Peyer's patch (tissue), 4 donors: ENCODE results near the gene EXOSC2. TPM values are rescaled to one million over a fixed set of nuclear protein-coding genes. Genes with fewer than 3 reads are reported as not detected.

Source experiments
- DNase-seq, 3 donors: peaks; one replicate each; pipeline ENCODE4 v3.0.0-alpha.2; 2017 to 2019
- H3K27ac ChIP-seq, 4 donors: fragments of 200-600 bp; sonication (generic); one replicate each; pipeline ENCODE4 v1.5.1; 2016 to 2019
- H3K27me3 ChIP-seq, 2 donors: fragments of 200-600 bp; sonication (generic); one replicate each; pipeline ENCODE4 v1.5.1; 2019
- H3K36me3 ChIP-seq, 3 donors: fragments of 200-600 bp; sonication (generic); one replicate each; pipeline ENCODE4 v1.5.1; 2016 to 2019
- H3K4me1 ChIP-seq, 4 donors: fragments of 200-600 bp; sonication (generic); one replicate each; pipeline ENCODE4 v1.5.1; 2016 to 2019
- H3K4me3 ChIP-seq, 4 donors: fragments of 200-600 bp; sonication (generic); 1 replicate in 3 of 4; 2 replicates in 1 of 4; pipeline ENCODE4 v1.5.1; 2016 to 2019; ENCODE audit warnings: mild to moderate bottlenecking in 1 of 4
- H3K9me3 ChIP-seq, 4 donors: fragments of 200-600 bp; sonication (generic); one replicate each; pipeline ENCODE4 v1.5.1; 2016 to 2019; ENCODE audit warnings: mild to moderate bottlenecking in 1 of 4
- POLR2A ChIP-seq, 2 donors: fragments of 450-650 bp; IDR thresholded peaks; one replicate each; pipeline ENCODE4 v1.5.1; 2017; ENCODE audit warnings: antibody characterized with exemption in 2 of 2, mild to moderate bottlenecking in 2 of 2, moderate library complexity in 2 of 2
- total RNA-seq, 4 donors: library from RNA; depleted of rRNA; stranded (reverse); fragments of >200 nt; gene quantifications; one replicate each; pipeline ENCODE4 v1.1.0, GENCODE V29; 2016
- TF ChIP-seq, protein P1 (sequence below), 6 experiments: fragments of 450-650 bp in 4 of 6; fragments of 200-600 bp in 2 of 6; sonication (generic) in 1 of 6; IDR thresholded peaks; one replicate each; pipeline ENCODE4 v1.5.1; 2017 to 2019; ENCODE audit warnings: antibody characterized with exemption in 6 of 6, mild to moderate bottlenecking in 3 of 6, moderate library complexity in 1 of 6

The EXOSC2 gene
- total RNA-seq, 4 donors from 2014 or later = 19.1 to 33.8 (median 20.8) TPM

DNA sequence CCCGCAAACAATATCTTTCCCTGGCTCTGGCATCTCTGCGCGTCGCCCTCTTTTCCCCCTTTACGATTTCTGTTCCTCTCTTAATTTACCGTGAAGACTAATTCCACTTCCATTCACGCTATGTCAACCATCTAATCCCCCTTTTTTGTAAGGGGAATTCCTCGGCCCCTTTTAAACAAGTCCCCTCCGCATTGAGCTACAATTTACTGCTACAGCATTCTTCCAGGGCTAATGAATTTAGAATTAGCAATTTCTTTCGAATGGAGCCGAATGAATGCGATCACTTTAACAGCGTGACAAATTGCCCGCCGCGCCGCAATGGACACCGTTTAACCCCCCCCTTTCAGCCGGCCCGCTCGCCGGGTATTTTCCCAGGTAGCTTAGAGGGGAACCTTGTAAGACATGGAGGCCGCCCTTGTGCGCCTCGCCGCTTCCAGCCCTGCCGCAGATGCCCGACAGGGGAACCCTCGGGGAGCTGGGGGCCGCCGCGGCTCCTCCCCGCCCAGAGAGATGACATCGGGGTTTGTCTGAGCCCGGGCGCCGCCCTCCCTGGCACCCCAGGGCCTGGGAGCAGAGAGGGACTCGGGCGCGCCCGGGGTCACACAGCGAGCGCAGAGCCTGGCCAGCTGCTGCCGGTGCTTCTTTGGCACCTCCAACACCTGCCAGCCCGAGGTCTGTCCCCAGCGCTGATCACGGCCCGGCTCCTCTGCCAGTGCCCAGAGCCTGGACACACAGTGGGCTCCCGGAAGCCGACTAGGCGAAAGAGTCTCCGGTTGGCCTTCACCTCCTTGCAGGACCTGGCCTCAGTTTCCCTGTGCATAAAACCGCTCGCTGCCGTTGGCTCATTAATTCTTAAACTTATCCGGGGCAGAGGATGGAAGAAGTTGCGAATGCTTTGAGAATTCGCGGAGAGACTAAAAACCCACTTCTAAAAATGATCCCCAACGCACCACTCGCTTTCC is 27.9 kb upstream of the EXOSC2 start:
- no peak overlapping the region for H3K4me3 ChIP-seq
- H3K36me3 ChIP-seq = no peaks in the 10 kb centered on the region
- H3K27ac ChIP-seq = no peak overlapping the region
- H3K9me3 ChIP-seq = no peaks in the 10 kb centered on the region
- no peak for DNase-seq
- TF ChIP-seq, protein P1, sequence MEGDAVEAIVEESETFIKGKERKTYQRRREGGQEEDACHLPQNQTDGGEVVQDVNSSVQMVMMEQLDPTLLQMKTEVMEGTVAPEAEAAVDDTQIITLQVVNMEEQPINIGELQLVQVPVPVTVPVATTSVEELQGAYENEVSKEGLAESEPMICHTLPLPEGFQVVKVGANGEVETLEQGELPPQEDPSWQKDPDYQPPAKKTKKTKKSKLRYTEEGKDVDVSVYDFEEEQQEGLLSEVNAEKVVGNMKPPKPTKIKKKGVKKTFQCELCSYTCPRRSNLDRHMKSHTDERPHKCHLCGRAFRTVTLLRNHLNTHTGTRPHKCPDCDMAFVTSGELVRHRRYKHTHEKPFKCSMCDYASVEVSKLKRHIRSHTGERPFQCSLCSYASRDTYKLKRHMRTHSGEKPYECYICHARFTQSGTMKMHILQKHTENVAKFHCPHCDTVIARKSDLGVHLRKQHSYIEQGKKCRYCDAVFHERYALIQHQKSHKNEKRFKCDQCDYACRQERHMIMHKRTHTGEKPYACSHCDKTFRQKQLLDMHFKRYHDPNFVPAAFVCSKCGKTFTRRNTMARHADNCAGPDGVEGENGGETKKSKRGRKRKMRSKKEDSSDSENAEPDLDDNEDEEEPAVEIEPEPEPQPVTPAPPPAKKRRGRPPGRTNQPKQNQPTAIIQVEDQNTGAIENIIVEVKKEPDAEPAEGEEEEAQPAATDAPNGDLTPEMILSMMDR (IDR thresholded peaks at IDR 0.05) = no peak
- TF ChIP-seq POLR2A (IDR thresholded peaks at IDR 0.05) = no peak
- H3K4me1 ChIP-seq = peaks cover 0 to 50% (median 16%) of the 10 kb centered on the region in 4 donors
- H3K27me3 ChIP-seq = peaks cover 0 to 66% of the 10 kb centered on the region in 2 donors

DNA sequence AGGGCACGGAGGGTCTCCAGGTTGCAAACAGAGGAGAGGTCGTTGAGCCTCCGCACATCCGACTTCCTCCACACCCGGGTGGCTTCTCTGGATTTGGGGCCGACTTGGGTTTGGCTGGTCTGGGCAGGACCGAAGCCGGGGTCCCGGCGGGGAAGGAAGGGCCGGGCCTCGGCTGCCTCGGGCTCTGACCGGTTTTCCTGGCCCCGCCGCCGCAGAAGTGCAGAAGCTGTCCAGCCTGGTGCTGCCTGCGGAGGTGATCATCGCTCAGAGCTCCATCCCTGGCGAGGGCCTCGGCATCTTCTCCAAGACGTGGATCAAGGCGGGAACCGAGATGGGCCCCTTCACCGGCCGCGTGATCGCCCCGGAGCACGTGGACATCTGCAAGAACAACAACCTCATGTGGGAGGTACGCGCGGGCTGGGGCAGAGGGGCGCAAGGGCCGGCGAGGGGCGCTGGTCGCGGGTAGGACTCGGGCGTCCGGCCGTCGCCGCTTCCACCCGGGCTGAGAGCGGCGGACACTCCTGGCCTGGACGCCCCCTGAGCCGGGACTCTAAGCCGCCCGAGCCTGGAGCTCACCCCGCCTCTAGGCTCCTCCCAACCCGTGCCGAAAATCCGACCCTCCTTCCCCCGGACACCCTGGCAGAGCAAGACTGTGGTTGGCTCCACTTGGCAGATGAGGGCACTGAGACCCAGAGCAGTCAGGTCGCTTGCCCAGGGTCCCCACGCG is 27.0 kb upstream of the EXOSC2 start:
- Histone ChIP-seq H3K4me3 (no peak overlapping the region), H3K4me1 (peaks cover 0 to 42% (median 16%) of the 10 kb centered on the region in 4 donors), H3K36me3 (no peaks in the 10 kb centered on the region), H3K27me3 (peaks cover 0 to 58% of the 10 kb centered on the region in 2 donors), H3K9me3 (no peaks in the 10 kb centered on the region), H3K27ac (no peak overlapping the region)
- TF ChIP-seq, protein P1 (IDR thresholded peaks at IDR 0.05) = no peak
- TF ChIP-seq POLR2A (IDR thresholded peaks at IDR 0.05) = no peak
- DNase-seq = no peak

DNA sequence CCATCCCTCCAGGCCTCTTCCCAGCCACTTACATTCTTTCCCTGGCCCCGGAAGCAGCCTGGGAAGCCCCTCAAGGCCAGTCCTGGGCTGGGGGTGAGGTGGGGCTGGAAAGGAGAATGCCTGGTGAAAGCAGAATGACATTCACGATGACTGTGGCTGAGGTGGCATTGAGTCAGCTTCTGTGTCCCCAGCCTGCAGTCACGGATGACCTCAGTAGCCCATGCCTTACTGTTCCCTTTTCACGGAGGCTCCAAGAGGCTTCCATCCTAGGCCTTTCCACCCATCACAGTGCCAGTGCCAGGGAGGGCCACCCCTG is 26.5 kb upstream of the EXOSC2 start:
- H3K27ac ChIP-seq = no peak overlapping the region
- no peaks in the 10 kb centered on the region for H3K36me3 ChIP-seq
- H3K9me3 ChIP-seq = no peaks in the 10 kb centered on the region
- H3K4me3 ChIP-seq = no peak overlapping the region
- peaks cover 0 to 52% of the 10 kb centered on the region in 2 donors for H3K27me3 ChIP-seq
- H3K4me1 ChIP-seq = peaks cover 0 to 38% (median 16%) of the 10 kb centered on the region in 4 donors
- DNase-seq = no peak
- TF ChIP-seq POLR2A (IDR thresholded peaks at IDR 0.05) = no peak
- TF ChIP-seq, protein P1 (IDR thresholded peaks at IDR 0.05) = no peak

DNA sequence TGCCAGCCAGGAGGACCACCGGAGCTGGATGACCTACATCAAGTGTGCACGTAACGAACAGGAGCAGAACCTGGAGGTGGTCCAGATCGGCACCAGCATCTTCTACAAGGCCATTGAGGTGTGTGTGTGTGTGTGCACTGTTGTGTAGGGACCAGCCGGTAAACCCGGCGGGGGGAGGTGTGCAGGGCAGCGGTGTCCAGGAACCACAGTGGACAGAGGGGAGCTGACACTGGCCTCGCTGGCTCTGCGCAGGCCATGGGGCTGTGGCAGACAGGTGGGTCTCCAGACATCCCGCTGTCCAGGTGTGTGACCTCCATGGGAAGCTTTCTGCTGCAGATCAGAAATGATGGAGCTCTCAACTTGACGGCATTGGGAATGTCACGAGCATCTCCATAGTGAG is 25.4 kb upstream of the EXOSC2 start:
- H3K27me3 ChIP-seq = peaks cover 0 to 41% of the 10 kb centered on the region in 2 donors

DNA sequence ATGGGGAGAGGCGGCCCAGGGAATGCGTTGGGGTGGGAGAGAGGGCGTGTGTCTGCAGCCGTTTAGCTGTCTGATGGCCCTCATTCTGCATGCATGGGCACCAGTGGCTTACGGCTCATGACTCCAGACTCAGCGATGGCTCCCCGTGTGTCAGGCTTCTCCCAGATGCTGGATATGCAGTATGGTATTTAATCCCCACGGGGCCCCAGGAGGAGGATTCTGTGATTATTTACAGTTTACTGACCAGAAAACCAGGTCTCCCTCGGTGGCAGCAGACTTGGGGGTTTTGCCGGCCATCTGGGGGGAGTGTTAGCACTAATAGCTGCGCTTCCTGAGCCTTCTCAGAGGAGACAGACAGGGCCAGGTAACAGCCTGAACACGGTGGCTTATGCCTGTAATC is 24.9 kb upstream of the EXOSC2 start:
- H3K9me3 ChIP-seq = no peaks in the 10 kb centered on the region
- H3K36me3 ChIP-seq = no peaks in the 10 kb centered on the region
- DNase-seq = no peak
- TF ChIP-seq, protein P1 (IDR thresholded peaks at IDR 0.05) = no peak
- H3K27ac ChIP-seq = no peak overlapping the region
- peaks cover 0 to 22% (median 9%) of the 10 kb centered on the region in 4 donors for H3K4me1 ChIP-seq
- no peak overlapping the region for H3K4me3 ChIP-seq
- H3K27me3 ChIP-seq = peaks cover 0 to 37% of the 10 kb centered on the region in 2 donors

More for the DNA sequence above, 25.4 kb upstream of the EXOSC2 start:
- no peak overlapping the region for H3K4me3 ChIP-seq
- no peak for DNase-seq
- peaks cover 0 to 27% (median 11%) of the 10 kb centered on the region in 4 donors for H3K4me1 ChIP-seq
- TF ChIP-seq, protein P1 (IDR thresholded peaks at IDR 0.05) = no peak
- TF ChIP-seq POLR2A (IDR thresholded peaks at IDR 0.05) = no peak
- H3K9me3 ChIP-seq = no peaks in the 10 kb centered on the region
- no peak overlapping the region for H3K27ac ChIP-seq
- no peaks in the 10 kb centered on the region for H3K36me3 ChIP-seq
